Fibroblast of lung (primary cell): ENCODE data around the gene PCDHB1. TPM values are rescaled to one million over a fixed set of nuclear protein-coding genes. Genes with fewer than 3 reads are reported as not detected.
"Not testable (repeated sequence)": the region's sequence is repeated elsewhere in the genome, so short reads cannot be mapped to it uniquely, and the experiment has no call there.

Experiments
- DNase-seq, 2 donors: peaks; one replicate each; pipeline versions ENCODE4 v3.0.0 to v3.0.0-alpha.2; 2010; ENCODE audit warnings: low read depth in 2 of 2
- H2AFZ ChIP-seq: 2 replicates; pipeline ENCODE4 v1.5.1; 2012; ENCODE audit warnings: low read length, control low read depth, inconsistent platforms
- H3K27ac ChIP-seq: 2 replicates; pipeline ENCODE4 v1.5.1; 2011; ENCODE audit warnings: low read length, control low read depth; ENCODE audit not compliant: insufficient read depth
- H3K27me3 ChIP-seq: 2 replicates; pipeline ENCODE4 v1.5.1; 2011; ENCODE audit warnings: mild to moderate bottlenecking, low read length; ENCODE audit not compliant: control insufficient read depth, insufficient read depth
- H3K36me3 ChIP-seq: 2 replicates; pipeline ENCODE4 v1.5.1; 2011; ENCODE audit warnings: low read length; ENCODE audit not compliant: control insufficient read depth, insufficient read depth
- H3K4me1 ChIP-seq: 2 replicates; pipeline ENCODE4 v1.5.1; 2011; ENCODE audit warnings: low read length; ENCODE audit not compliant: control insufficient read depth, insufficient read depth; ENCODE audit errors: extremely low read depth
- H3K4me2 ChIP-seq: 2 replicates; pipeline ENCODE4 v1.5.1; 2011; ENCODE audit warnings: low read length, control low read depth; ENCODE audit not compliant: insufficient read depth; ENCODE audit errors: extremely low read depth
- H3K4me3 ChIP-seq, 4 experiments: fragments of 200-600 bp in 1 of 4; sonication (generic) in 1 of 4; replicated peaks in 1 of 4; 2 replicates each; pipeline ENCODE4 v1.5.1; 2011 to 2016; ENCODE audit warnings: low read length in 4 of 4, low read depth in 3 of 4, mild to moderate bottlenecking in 3 of 4, control low read depth in 2 of 4, inconsistent platforms in 1 of 4, mixed read lengths in 1 of 4; ENCODE audit not compliant: insufficient read depth in 1 of 4; ENCODE audit errors: control extremely low read depth in 1 of 4
- H3K79me2 ChIP-seq: 2 replicates; pipeline ENCODE4 v1.5.1; 2012; ENCODE audit warnings: mild to moderate bottlenecking, low read length, inconsistent platforms; ENCODE audit not compliant: control insufficient read depth, insufficient read depth
- H3K9ac ChIP-seq: 2 replicates; pipeline ENCODE4 v1.5.1; 2011; ENCODE audit warnings: mild to moderate bottlenecking, low read length, control low read depth; ENCODE audit not compliant: insufficient read depth
- H3K9me3 ChIP-seq: 2 replicates; pipeline ENCODE4 v1.5.1; 2012; ENCODE audit warnings: low read depth, low read length; ENCODE audit not compliant: control insufficient read depth, insufficient read depth
- H4K20me1 ChIP-seq: 2 replicates; pipeline ENCODE4 v1.5.1; 2011; ENCODE audit warnings: low read length; ENCODE audit not compliant: control insufficient read depth, insufficient read depth; ENCODE audit errors: extremely low read depth
- EZH2 ChIP-seq: IDR thresholded peaks from 2 replicates; pipeline ENCODE4 v1.5.1; 2012; ENCODE audit warnings: low read length, control low read depth, mild to moderate bottlenecking; ENCODE audit errors: missing control alignments
- polyA plus RNA-seq, 2 donors: library from polyadenylated mRNA; depleted of rRNA in 1 of 2; stranded (reverse) in 1 of 2; unstranded in 1 of 2; fragments of >200 nt; gene quantifications; 2 replicates each; pipeline ENCODE4 v1.2.1, GENCODE V29; 2011 to 2012; ENCODE audit warnings: missing spikeins in 1 of 2
- total RNA-seq: library from RNA; depleted of rRNA; stranded (reverse); fragments of >200 nt; gene quantifications from 2 replicates; pipeline ENCODE4 v1.2.1, GENCODE V29; 2014
- TF ChIP-seq, protein P1 (sequence below), 2 donors: IDR thresholded peaks in 1 of 2; conservative IDR thresholded peaks in 1 of 2; 1 replicate in 1 of 2; 2 replicates in 1 of 2; pipeline ENCODE4 v1.5.1; 2011 to 2012; ENCODE audit warnings: low read length in 2 of 2, control low read depth in 1 of 2, inconsistent platforms in 1 of 2, low read depth in 1 of 2, mild to moderate bottlenecking in 1 of 2

The PCDHB1 gene
- total and polyA plus RNA-seq, 2 donors (not counting 1 experiment from before 2014, with no cell fraction given), result not detected

DNA sequence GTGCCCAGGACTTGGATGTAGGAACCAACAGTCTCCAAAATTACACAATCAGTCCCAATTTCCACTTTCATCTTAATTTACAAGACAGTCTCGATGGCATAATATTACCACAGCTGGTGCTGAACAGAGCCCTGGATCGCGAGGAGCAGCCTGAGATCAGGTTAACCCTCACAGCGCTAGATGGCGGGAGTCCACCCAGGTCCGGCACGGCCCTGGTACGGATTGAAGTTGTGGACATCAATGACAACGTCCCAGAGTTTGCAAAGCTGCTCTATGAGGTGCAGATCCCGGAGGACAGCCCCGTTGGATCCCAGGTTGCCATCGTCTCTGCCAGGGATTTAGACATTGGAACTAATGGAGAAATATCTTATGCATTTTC is 44.1 kb downstream of the PCDHB1 start:
- Histone ChIP-seq H4K20me1 (no peaks in the 10 kb centered on the region), H3K9me3 (no peaks in the 10 kb centered on the region), H3K36me3 (no peaks in the 10 kb centered on the region), H3K27ac (no peak overlapping the region), H3K4me3 (peak overlapping the region in 2 of 4 experiments; percentile 54), H3K27me3 (no peaks in the 10 kb centered on the region), H2AFZ (no peak overlapping the region), H3K4me1 (no peaks in the 10 kb centered on the region), H3K4me2 (no peak overlapping the region), H3K9ac (no peak overlapping the region), H3K79me2 (no peaks in the 10 kb centered on the region)
- no peak for TF ChIP-seq EZH2
- TF ChIP-seq, protein P1, sequence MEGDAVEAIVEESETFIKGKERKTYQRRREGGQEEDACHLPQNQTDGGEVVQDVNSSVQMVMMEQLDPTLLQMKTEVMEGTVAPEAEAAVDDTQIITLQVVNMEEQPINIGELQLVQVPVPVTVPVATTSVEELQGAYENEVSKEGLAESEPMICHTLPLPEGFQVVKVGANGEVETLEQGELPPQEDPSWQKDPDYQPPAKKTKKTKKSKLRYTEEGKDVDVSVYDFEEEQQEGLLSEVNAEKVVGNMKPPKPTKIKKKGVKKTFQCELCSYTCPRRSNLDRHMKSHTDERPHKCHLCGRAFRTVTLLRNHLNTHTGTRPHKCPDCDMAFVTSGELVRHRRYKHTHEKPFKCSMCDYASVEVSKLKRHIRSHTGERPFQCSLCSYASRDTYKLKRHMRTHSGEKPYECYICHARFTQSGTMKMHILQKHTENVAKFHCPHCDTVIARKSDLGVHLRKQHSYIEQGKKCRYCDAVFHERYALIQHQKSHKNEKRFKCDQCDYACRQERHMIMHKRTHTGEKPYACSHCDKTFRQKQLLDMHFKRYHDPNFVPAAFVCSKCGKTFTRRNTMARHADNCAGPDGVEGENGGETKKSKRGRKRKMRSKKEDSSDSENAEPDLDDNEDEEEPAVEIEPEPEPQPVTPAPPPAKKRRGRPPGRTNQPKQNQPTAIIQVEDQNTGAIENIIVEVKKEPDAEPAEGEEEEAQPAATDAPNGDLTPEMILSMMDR (conservative IDR thresholded peaks at IDR 0.05 in 1 of 2, IDR thresholded peaks at IDR 0.05 in 1 of 2; ENCODE audit: low read depth in 1 of 2, low read length in 2 of 2), result no peak
- DNase-seq, result no peak

- not testable (repeated sequence) for H3K9ac ChIP-seq, DNase-seq, H3K79me2 ChIP-seq, H4K20me1 ChIP-seq, H3K27ac ChIP-seq, H3K4me2 ChIP-seq, H3K27me3 ChIP-seq, H3K36me3 ChIP-seq, H3K9me3 ChIP-seq, H3K4me1 ChIP-seq, H3K4me3 ChIP-seq, H2AFZ ChIP-seq
Measured at GRCh38 chr5:141096181-141096580, 45.0 kb downstream of the PCDHB1 start.

DNA sequence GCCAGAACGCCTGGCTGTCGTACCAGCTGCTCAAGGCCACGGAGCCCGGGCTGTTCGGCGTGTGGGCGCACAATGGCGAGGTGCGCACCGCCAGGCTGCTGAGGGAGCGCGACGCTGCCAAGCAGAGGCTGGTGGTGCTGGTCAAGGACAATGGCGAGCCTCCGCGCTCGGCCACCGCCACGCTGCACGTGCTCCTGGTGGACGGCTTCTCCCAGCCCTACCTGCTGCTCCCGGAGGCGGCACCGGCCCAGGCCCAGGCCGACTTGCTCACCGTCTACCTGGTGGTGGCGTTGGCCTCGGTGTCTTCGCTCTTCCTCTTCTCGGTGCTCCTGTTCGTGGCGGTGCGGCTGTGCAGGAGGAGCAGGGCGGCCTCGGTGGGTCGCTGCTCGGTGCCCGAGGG is 45.4 kb downstream of the PCDHB1 start:
- DNase-seq, H3K4me2 ChIP-seq, H3K9me3 ChIP-seq, H3K4me3 ChIP-seq, H3K9ac ChIP-seq, H3K27me3 ChIP-seq, H2AFZ ChIP-seq, H3K4me1 ChIP-seq, H3K27ac ChIP-seq, H3K79me2 ChIP-seq, H4K20me1 ChIP-seq, H3K36me3 ChIP-seq: not testable (repeated sequence)

DNA sequence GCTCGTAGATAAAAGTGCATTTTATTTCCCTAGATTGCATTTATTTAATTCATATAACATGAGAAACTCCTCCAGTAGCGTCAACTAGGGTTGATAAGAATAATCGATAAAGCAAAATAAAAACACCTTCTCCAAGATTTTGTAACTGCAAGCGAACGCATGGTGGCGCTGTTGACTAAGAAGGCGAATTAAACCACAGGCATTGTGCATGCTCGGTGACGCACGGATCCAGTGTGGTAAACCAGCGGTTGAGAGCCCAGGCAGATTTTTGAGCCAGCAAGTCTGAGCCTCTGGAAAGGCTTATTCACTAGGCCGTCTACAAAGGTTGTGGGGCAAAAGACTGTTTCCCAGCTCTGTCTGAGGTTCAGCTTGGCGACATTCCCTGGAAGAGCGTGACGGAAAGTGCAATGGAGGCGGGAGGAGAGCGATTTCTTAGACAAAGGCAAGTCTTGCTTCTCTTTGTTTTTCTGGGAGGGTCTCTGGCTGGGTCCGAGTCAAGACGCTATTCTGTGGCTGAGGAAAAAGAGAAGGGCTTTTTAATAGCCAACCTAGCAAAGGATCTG is 49.1 kb downstream of the PCDHB1 start, which contains the start of gene PCDHB3:
Gene PCDHB3 (plus strand): TSS at position 231 of the 563 bp plus-strand sequence. CDS start 177 bp downstream, at position 408.
- Histone ChIP-seq H3K4me2 (no peak within 1 kb of the TSS), H3K4me3 (peak within 1 kb of the TSS in 2 of 4 experiments; percentile 7 to 32), H2AFZ (no peak within 1 kb of the TSS), H4K20me1 (no peaks in the 10 kb centered on the region), H3K36me3 (no peaks in the 10 kb centered on the region), H3K4me1 (no peaks in the 10 kb centered on the region), H3K9me3 (no peaks in the 10 kb centered on the region), H3K27ac (no peak within 1 kb of the TSS), H3K79me2 (no peaks in the 10 kb centered on the region), H3K9ac (no peak within 1 kb of the TSS), H3K27me3 (no peaks in the 10 kb centered on the region)
- DNase-seq, result peak; percentile 6 to 26
- TF ChIP-seq, protein P1 (conservative IDR thresholded peaks at IDR 0.05 in 1 of 2, IDR thresholded peaks at IDR 0.05 in 1 of 2; ENCODE audit: low read depth in 1 of 2, low read length in 2 of 2), result peak; percentile 11 to 15
- TF ChIP-seq EZH2, result no peak
